ENCODE data around the gene FAM222B.

Gene FAM222B

DNA sequence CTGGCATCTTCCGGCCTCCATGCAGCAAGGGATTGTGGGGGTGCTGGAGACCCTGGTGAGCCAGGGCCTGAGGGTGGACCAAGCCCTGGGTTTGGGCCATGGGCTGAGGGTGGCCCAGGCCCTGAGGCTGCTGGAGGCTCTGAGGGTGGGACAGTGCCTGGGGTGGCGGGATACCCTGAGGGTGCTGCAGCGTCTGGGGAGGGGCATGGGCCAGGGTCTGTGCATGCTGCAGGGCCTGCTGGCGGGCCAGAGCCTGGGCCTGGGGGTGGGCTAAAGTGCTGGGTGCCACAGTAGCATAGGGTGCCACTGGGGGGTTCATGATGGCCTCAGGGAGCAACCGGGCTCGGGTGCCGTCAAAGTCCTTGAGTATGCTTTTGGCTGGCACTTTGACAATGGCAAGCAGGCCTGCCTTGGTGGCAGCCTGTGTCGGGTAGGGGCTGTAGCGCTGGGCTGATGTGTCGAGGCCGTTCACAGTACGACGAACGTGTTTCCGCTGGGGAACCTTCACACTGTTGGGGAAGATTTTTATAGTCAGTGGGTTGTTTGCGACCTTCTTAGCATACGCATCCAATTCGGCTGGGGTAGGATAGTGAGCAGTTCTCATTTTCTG lies 83.2 kb downstream of the FAM222B start:
- Histone ChIP-seq H3K36me3 (peaks cover 9% of the 10 kb centered on the region), H3K27me3 (no peaks in the 10 kb centered on the region), H3K4me3 (ENCODE audit: low read depth, low read length) (no peak overlapping the region), H3K9me3 (no peaks in the 10 kb centered on the region), H3K4me1 (no peaks in the 10 kb centered on the region)
- no peak for DNase-seq
- TF ChIP-seq, protein P1, sequence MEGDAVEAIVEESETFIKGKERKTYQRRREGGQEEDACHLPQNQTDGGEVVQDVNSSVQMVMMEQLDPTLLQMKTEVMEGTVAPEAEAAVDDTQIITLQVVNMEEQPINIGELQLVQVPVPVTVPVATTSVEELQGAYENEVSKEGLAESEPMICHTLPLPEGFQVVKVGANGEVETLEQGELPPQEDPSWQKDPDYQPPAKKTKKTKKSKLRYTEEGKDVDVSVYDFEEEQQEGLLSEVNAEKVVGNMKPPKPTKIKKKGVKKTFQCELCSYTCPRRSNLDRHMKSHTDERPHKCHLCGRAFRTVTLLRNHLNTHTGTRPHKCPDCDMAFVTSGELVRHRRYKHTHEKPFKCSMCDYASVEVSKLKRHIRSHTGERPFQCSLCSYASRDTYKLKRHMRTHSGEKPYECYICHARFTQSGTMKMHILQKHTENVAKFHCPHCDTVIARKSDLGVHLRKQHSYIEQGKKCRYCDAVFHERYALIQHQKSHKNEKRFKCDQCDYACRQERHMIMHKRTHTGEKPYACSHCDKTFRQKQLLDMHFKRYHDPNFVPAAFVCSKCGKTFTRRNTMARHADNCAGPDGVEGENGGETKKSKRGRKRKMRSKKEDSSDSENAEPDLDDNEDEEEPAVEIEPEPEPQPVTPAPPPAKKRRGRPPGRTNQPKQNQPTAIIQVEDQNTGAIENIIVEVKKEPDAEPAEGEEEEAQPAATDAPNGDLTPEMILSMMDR (IDR thresholded peaks at IDR 0.05; ENCODE audit: low read depth, low read length): no peak

DNA sequence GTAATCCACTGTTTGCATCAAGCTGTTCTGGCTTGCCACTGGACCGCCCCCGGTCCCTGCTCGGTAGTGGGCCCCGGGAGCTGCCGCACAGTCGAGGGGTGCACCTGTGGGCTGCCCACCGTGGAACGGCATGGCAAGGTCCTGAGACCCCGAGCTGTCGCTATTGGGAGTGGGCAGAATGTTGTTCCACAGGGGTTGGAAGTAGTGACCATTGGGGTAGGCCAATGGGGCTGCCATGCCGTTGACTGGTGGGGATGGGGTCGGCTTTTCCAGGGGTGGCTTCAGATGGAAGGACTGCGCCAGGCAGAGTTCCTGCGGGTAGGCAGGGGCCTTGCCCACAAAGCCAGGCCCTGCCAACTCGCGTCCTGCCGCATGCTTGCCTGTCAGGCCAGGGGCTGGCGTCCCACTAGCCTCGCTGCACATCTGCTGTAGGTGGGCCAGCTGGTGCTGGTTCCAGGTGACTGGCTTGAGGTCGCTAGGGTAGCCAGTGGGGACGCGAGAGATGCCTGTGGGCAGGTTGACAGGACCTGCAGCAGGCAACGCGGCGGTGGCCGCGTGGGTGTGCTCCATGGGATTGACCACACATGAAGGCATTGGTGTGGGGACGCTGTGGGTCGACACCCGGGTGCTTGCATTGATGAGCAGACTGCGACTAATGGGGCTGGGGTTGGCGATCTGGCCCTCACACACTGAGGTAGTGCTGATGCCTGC lies 84.0 kb downstream of the FAM222B start:
- TF ChIP-seq, protein P1 (IDR thresholded peaks at IDR 0.05; ENCODE audit: low read depth, low read length): no peak
- DNase-seq: no peak
- no peaks in the 10 kb centered on the region for H3K9me3 ChIP-seq
- no peaks in the 10 kb centered on the region for H3K27me3 ChIP-seq
- peaks cover 9% of the 10 kb centered on the region for H3K36me3 ChIP-seq
- no peaks in the 10 kb centered on the region for H3K4me1 ChIP-seq
- no peak overlapping the region for H3K4me3 ChIP-seq (ENCODE audit: low read depth, low read length)

DNA sequence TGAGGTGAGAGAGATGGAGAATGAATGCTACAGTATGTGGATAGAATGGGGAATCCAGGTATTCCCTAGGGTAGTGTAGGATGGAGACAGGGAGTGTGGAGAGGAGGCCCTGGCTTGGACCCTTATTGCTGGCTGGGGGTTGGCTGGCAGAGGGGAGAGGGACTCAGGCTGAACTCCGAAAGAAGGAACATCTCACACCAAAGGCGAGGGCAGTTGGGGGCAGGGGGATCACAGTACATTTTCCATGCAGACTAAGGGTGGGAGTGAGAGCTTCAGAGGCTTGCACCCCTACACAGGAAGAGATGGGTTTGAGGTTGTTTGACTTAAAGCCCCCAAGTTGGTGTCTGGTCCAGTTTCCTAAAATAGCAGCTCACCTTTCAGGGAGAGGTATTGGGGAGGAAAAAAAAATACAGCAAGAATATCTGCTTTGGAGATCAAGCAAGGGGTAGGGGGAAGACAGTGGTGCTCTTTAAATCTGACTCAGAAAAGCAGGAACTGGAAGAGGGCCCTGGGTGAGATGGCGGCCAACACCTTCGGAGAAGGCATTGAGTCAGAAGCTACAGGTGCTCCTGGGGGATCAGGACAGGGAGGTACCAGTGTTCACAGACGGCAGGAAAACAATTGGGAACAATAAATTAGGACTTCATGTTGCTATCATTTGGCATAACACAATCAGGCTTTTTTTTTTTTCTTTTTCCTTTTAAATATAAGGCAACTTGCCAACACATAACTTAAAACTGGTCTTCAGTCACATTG lies 86.4 kb downstream of the FAM222B start:
- H3K4me1 ChIP-seq: no peaks in the 10 kb centered on the region
- H3K36me3 ChIP-seq: peaks cover 6% of the 10 kb centered on the region; the same call in 1 of the 2 replicates
- no peaks in the 10 kb centered on the region for H3K9me3 ChIP-seq
- DNase-seq: no peak
- no peaks in the 10 kb centered on the region for H3K27me3 ChIP-seq
- TF ChIP-seq, protein P1 (IDR thresholded peaks at IDR 0.05; ENCODE audit: low read depth, low read length): no peak
- no peak overlapping the region for H3K4me3 ChIP-seq (ENCODE audit: low read depth, low read length)

DNA sequence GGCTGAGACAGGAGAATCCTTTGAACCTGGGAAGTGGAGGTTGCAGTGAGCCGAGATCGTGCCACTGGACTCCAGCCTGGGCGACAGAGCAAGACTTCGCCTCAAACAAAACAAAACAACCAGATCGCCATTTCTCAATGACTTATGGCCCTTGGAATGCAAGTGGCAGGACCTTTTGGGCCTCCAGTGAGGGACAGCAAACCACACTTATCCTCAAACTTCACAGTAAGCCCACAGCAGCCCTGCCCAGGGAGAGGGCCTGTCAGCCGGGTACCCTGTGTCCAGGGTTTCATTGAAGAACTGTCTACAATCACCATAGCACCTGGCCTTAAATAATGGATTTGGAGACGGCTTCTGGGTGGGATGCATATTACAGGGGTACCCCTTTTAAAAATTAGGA lies 87.1 kb downstream of the FAM222B start:
- no peaks in the 10 kb centered on the region for H3K4me1 ChIP-seq
- DNase-seq: no peak
- no peaks in the 10 kb centered on the region for H3K27me3 ChIP-seq
- H3K4me3 ChIP-seq (ENCODE audit: low read depth, low read length): no peak overlapping the region
- H3K36me3 ChIP-seq: peaks cover 7% of the 10 kb centered on the region
- TF ChIP-seq, protein P1 (IDR thresholded peaks at IDR 0.05; ENCODE audit: low read depth, low read length): no peak
- H3K9me3 ChIP-seq: no peaks in the 10 kb centered on the region

DNA sequence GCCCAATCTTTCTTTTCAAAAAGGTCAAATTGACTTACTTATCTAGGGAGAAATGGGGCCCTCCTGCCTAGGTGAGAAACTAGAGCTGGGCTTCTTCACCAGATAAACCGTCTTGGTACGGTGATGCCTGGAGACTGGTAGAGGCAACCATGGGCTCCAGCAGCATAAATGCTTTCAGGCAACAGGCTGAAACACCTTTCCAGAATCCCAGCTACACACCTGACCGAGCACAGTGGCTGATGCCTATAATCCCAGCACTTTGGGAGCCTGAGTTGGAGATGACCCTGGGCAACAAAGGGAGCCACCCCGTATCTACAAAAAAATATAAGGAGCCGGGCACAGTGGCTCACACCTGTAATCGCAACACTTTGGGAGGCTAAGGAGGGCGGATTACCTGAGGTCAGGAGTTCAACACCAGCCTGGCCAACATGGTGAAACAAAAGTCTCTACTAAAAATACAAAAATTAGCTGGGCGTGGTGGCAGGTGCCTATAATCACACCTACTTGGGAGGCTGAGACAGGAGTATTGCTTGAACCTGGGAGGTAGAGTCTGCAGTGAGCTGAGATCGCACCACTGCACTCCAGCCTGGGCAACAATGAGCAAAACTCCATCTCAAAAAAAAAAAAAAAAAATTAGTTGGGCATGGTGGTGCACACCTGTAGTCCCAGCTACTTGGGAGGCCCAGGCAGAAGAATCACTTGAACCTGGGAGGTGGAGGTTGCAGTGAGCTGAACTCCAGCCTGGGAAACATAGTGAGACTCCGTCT lies 90.8 kb downstream of the FAM222B start:
- peaks cover 22% of the 10 kb centered on the region for H3K36me3 ChIP-seq
- no peaks in the 10 kb centered on the region for H3K9me3 ChIP-seq
- TF ChIP-seq, protein P1 (IDR thresholded peaks at IDR 0.05; ENCODE audit: low read depth, low read length): no peak
- H3K4me1 ChIP-seq: peaks cover 5% of the 10 kb centered on the region; the same call in 1 of the 2 replicates
- no peak for DNase-seq
- no peaks in the 10 kb centered on the region for H3K27me3 ChIP-seq
- H3K4me3 ChIP-seq (ENCODE audit: low read depth, low read length): no peak overlapping the region

Data from BE2C (cell line).